Thyroid gland (tissue), 4 donors: ENCODE results near the gene PHF8. TPM values are rescaled to one million over a fixed set of nuclear protein-coding genes. Genes with fewer than 3 reads are reported as not detected.

Source experiments
- DNase-seq, 2 donors: peaks; one replicate each; pipeline ENCODE4 v3.0.0-alpha.2; 2019
- H3K27ac ChIP-seq, 3 donors: fragments of 200-600 bp; sonication (generic); 1 replicate in 2 of 3; 2 replicates in 1 of 3; pipeline ENCODE4 v1.5.1; 2016 to 2019; ENCODE audit warnings: mild to moderate bottlenecking in 1 of 3, moderate library complexity in 1 of 3
- H3K27me3 ChIP-seq: fragments of 200-600 bp; sonication (generic); one replicate; pipeline ENCODE4 v1.5.1; 2019
- H3K36me3 ChIP-seq, 2 donors: fragments of 200-600 bp; sonication (generic); one replicate each; pipeline ENCODE4 v1.5.1; 2016 to 2019
- H3K4me1 ChIP-seq, 2 donors: fragments of 200-600 bp; sonication (generic); one replicate each; pipeline ENCODE4 v1.5.1; 2017 to 2019
- H3K4me3 ChIP-seq, 3 donors: fragments of 200-600 bp; sonication (generic); replicated peaks in 1 of 3; 1 replicate in 2 of 3; 2 replicates in 1 of 3; pipeline ENCODE4 v1.5.1; 2016; ENCODE audit warnings: mild to moderate bottlenecking in 1 of 3
- H3K9me3 ChIP-seq: fragments of 200-600 bp; sonication (generic); one replicate; pipeline ENCODE4 v1.5.1; 2017
- POLR2A ChIP-seq, 2 donors: fragments of 450-650 bp; IDR thresholded peaks; one replicate each; pipeline ENCODE4 v1.6.1; 2017; ENCODE audit warnings: antibody characterized with exemption in 2 of 2, mild to moderate bottlenecking in 2 of 2, moderate library complexity in 1 of 2
- WGBS, 2 donors: methylation state at CpG; one replicate each; pipeline ENCODE4 v1.1.5; 2017; 5-methylcytosine and 5-hydroxymethylcytosine counted together
- intact Hi-C: fragments of 100-400 bp; cut with DNase I; formaldehyde crosslinking; loops from one replicate; pipeline ENCODE4 v1.15.1; 2023
- total RNA-seq, 4 donors: library from RNA; depleted of rRNA; stranded (reverse); fragments of >200 nt; gene quantifications; one replicate each; pipeline ENCODE4 v1.2.3, GENCODE V29; 2016
- TF ChIP-seq, protein P1 (sequence below), 6 experiments: fragments of 200-600 bp in 3 of 6; fragments of 450-650 bp in 3 of 6; sonication (generic) in 3 of 6; IDR thresholded peaks; one replicate each; pipeline ENCODE4 v1.5.1; 2016 to 2019; ENCODE audit warnings: antibody characterized with exemption in 6 of 6, mild to moderate bottlenecking in 2 of 6, inconsistent platforms in 1 of 6, moderate library complexity in 1 of 6

Gene PHF8
- total RNA-seq, 4 donors from 2014 or later: 30.4 to 89.5 (median 36.3) TPM

DNA sequence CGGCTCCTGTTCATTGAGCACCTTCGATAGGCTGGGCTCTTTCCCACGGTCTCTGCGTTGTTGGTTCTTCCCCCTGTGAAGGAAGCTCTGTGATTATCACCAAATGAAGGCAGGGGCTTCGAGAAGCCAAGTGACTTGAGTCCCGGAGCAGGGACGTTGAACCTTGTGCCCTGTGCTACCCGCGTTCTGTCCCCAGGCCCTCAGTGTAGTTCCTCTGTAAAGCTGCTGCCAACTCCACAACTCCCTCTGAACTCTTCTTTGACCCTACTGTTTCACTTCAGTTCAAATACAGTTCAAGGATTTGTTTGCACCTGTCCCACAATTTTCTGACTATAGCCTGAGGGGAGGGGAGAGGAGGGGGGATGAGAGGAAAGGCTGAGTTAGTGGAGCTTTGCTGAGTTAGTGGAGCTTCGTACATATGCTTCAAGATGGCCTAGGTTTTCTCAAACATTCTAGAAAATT lies 635 bp upstream of the PHF8 start:
- no peak for DNase-seq
- Histone ChIP-seq H3K4me1 (peaks cover 0 to 6% of the 10 kb centered on the region in 2 donors), H3K4me3 (peak overlapping the region in 1 of 3 donors; percentile 42), H3K36me3 (peaks cover 0 to 7% of the 10 kb centered on the region in 2 donors), H3K27ac (peak overlapping the region; percentile 71 to 86 (median 86)), H3K9me3 (no peaks in the 10 kb centered on the region), H3K27me3 (no peaks in the 10 kb centered on the region)
- TF ChIP-seq, protein P1, sequence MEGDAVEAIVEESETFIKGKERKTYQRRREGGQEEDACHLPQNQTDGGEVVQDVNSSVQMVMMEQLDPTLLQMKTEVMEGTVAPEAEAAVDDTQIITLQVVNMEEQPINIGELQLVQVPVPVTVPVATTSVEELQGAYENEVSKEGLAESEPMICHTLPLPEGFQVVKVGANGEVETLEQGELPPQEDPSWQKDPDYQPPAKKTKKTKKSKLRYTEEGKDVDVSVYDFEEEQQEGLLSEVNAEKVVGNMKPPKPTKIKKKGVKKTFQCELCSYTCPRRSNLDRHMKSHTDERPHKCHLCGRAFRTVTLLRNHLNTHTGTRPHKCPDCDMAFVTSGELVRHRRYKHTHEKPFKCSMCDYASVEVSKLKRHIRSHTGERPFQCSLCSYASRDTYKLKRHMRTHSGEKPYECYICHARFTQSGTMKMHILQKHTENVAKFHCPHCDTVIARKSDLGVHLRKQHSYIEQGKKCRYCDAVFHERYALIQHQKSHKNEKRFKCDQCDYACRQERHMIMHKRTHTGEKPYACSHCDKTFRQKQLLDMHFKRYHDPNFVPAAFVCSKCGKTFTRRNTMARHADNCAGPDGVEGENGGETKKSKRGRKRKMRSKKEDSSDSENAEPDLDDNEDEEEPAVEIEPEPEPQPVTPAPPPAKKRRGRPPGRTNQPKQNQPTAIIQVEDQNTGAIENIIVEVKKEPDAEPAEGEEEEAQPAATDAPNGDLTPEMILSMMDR (IDR thresholded peaks at IDR 0.05): no peak
- TF ChIP-seq POLR2A (IDR thresholded peaks at IDR 0.05): no peak
- 13 to 17% methylated on average over 4 to 6 of the region's 10 CpGs for WGBS, 2 donors
- intact Hi-C loops: no loop called here

GRCh38 chrX:54043541-54044125 lies 640 bp downstream of the PHF8 start:
- TF ChIP-seq, protein P1 (IDR thresholded peaks at IDR 0.05): no peak
- no peak for TF ChIP-seq POLR2A (IDR thresholded peaks at IDR 0.05)
- peak overlapping the region; percentile 85 to 96 (median 86) for H3K27ac ChIP-seq
- intact Hi-C loops: no loop called here
- peaks cover 0 to 9% of the 10 kb centered on the region in 2 donors for H3K36me3 ChIP-seq
- 0% methylated on average over 4 to 6 of the region's 43 CpGs for WGBS, 2 donors
- H3K4me1 ChIP-seq: peaks cover 0 to 6% of the 10 kb centered on the region in 2 donors
- H3K9me3 ChIP-seq: no peaks in the 10 kb centered on the region
- peak; percentile 30 for DNase-seq
- H3K27me3 ChIP-seq: no peaks in the 10 kb centered on the region
- H3K4me3 ChIP-seq: peak overlapping the region in 2 of 3 donors; percentile 42 to 68

GRCh38 chrX:54043056-54043455 lies 1.2 kb downstream of the PHF8 start:
- Histone ChIP-seq H3K36me3 (peaks cover 0 to 9% of the 10 kb centered on the region in 2 donors), H3K27ac (peak overlapping the region in 2 of 3 donors; percentile 85 to 86), H3K4me3 (peak overlapping the region in 2 of 3 donors; percentile 42 to 68), H3K4me1 (peaks cover 0 to 6% of the 10 kb centered on the region in 2 donors), H3K27me3 (no peaks in the 10 kb centered on the region), H3K9me3 (no peaks in the 10 kb centered on the region)
- TF ChIP-seq POLR2A (IDR thresholded peaks at IDR 0.05): no peak
- TF ChIP-seq, protein P1 (IDR thresholded peaks at IDR 0.05): no peak
- WGBS, 2 donors: 0 to 2% methylated on average over 7 to 10 of the region's 11 CpGs
- intact Hi-C loops: no loop called here
- DNase-seq: no peak

DNA sequence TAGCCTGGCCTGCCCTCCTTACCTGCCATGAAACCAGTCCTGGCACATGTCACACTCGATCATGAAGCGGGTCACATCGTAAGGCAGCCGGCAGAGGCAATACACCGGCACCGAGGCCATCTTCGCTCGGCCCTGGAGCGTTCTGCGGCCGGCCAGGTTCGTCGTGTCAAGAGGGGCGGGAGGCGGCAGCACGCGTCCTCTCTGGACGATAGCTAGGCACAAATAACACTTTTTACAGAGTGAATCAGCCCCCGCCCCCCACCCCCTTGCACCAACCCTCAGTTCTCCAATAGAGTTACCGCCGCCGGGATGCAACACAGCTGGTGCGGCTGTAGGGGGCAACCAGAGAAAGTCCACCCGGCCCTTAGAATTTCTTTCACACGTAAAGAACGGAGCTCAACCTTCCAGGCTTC lies 1.7 kb downstream of the PHF8 start:
- no peaks in the 10 kb centered on the region for H3K27me3 ChIP-seq
- H3K4me3 ChIP-seq: peak overlapping the region in 1 of 3 donors; percentile 42
- intact Hi-C loops: no loop called here
- TF ChIP-seq, protein P1 (IDR thresholded peaks at IDR 0.05): peak in 1 of 6 experiments; percentile 32
- no peak for TF ChIP-seq POLR2A (IDR thresholded peaks at IDR 0.05)
- peaks cover 0 to 9% of the 10 kb centered on the region in 2 donors for H3K36me3 ChIP-seq
- WGBS, 2 donors: 0 to 3% methylated on average over 3 to 18 of the region's 26 CpGs
- H3K4me1 ChIP-seq: peaks cover 0 to 6% of the 10 kb centered on the region in 2 donors
- DNase-seq: peak; percentile 42 to 44
- H3K9me3 ChIP-seq: no peaks in the 10 kb centered on the region
- peak overlapping the region in 1 of 3 donors; percentile 85 for H3K27ac ChIP-seq

DNA sequence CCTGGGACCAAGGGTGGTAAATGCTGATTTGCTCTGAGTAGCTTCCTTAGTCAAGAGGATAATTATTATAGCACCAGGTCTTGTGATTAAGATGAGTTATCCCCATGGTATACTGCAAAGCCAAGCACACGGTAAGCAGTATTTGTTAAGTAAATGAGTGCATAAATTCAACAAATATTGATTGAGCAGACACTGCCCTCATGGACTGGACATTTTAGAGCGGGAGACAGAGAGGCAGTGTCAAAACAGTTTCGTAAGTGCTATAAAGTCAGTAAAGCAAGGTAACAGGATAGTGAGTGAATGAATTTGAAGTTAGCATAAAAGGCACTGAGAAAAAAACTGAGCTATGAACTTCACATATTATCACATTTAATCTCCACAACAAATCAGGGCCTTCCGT lies 13.9 kb downstream of the PHF8 start:
- Histone ChIP-seq H3K4me1 (peaks cover 7 to 15% of the 10 kb centered on the region in 2 donors), H3K27ac (peak overlapping the region in 1 of 3 donors; percentile 23), H3K9me3 (no peaks in the 10 kb centered on the region), H3K27me3 (no peaks in the 10 kb centered on the region), H3K36me3 (peaks cover 0 to 7% of the 10 kb centered on the region in 2 donors), H3K4me3 (no peak overlapping the region)
- TF ChIP-seq POLR2A (IDR thresholded peaks at IDR 0.05): no peak
- TF ChIP-seq, protein P1 (IDR thresholded peaks at IDR 0.05): no peak
- intact Hi-C loops: no loop called here
- 85 to 98% methylated on average over 4 of the region's 4 CpGs for WGBS, 2 donors
- no peak for DNase-seq
